Stimulated activated naive CD8-positive, alpha-beta T cell treated with anti-CD3 and anti-CD28 coated beads, Interleukin-15, Interleukin-2, amounts not matched to agents 100 U/mL and 50 U/mL, for 24 hours (primary cell): Measurements from ENCODE around the gene ZBTB25.

Source experiments
- ATAC-seq: fragments of 150-1000 bp; cut with Tn5 transposase; one replicate; pipeline ENCODE4 v1.10.0; 2021
- DNase-seq: peaks from one replicate; pipeline ENCODE4 v3.0.0; 2021

ZBTB25 gene

DNA sequence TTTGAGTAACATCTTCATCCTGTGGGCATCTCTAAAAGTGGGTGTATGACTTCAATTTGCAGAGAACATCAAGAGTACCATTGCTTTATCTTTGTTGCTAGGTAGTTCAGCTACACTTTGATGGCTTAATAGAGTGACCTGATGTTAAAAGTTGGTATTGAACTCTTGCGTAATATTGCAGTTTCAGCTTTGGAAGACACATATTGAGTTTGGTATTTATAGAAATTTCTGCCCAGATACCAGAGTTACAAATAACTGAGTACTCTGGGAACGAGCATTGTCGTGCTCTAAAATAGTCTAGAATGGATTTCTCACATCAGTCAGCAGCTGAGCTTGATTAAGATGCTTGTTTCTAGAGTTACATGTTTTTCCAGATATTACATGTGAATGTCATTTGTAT is 63.1 kb downstream of the ZBTB25 start:
- DNase-seq = no peak
- no peak for ATAC-seq

DNA sequence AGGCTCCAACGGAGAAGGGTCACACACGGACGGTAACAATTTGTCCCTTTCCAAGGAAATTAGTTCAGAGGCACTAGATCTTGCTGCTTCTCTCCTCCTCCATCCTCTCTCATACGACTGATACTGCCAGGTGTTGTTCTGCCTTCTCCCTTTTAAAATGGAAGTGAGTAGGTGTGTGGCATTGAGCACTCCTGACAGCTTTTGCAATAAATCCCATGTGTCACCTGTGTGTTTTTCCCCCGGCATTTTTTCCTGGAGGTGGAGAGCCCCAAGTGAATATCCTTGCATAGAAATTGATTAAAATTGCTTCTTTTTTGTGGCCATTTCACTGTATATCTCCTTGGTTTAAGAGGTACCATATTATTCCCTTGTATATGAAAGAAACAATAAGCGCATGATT is 64.5 kb downstream of the ZBTB25 start:
- no peak for ATAC-seq
- DNase-seq = no peak

DNA sequence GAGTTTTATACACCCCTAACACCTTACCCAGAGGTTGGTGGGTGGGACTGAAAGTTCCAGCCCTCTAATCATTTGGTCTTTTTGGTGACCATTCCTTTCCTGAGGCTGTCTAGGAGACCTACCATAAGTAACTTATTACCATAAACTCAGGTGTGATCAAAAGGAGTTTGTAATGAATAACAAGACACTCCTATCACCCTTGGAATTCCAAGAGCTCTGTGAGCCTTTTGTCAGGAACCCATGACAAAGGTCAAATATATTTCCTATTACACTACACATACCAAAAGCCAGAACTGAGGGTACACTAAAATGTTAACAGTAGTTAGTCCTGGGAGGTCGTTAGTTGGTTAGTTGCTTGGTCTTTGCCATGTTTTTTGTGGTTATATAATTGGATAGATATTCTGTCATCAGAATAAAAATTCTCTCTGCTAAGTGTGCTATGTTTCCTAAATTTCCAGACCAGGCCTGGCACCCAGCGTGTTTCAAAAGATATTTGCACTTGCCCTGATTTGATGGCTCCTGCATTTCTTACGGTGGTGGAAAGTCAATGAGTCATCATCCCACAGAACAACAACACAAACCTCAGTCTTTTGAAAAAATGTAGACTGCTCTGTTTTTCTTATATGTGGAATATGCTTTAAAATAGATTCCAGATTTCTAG is 65.3 kb downstream of the ZBTB25 start:
- no peak for DNase-seq
- no peak for ATAC-seq

DNA sequence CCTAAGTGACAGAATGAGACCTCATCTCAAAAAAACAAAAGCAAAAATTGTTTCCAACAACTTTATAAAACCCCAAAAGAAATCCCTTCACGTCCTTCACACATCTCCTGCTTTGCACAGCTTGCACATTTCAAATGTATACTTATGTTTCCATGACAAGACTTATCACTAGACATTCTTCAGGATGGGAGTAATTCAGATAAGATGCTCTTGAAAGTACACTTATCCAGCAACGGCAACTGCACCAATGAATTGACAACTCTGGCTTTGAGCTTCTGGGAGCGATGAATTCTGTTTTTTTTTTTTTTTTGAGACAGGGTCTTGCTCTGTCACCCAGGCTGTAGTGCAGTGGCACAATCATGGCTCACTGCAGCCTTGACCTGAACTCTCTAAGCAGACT is 69.1 kb downstream of the ZBTB25 start:
- ATAC-seq (no peak), DNase-seq (no peak)

DNA sequence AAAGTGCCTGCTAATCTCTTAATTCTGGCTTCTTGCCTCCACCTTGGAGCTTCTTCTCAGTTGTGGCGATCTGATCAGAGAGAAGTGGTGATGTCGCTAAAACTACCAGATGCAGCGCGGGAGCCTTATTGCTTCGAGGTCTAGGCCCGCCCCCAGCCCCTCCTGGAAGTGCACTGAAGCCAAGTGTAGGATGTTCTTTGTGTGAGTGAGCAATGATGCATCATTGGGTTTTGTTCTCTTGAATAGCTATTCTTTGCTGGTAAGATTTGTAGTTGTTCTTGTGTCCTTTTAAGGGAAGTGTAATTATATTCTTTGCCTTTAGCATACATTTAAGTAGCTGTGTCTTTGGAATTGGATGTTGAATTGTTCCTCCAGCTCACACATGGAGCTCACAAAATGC is 79.7 kb downstream of the ZBTB25 start:
- ATAC-seq = no peak
- no peak for DNase-seq

DNA sequence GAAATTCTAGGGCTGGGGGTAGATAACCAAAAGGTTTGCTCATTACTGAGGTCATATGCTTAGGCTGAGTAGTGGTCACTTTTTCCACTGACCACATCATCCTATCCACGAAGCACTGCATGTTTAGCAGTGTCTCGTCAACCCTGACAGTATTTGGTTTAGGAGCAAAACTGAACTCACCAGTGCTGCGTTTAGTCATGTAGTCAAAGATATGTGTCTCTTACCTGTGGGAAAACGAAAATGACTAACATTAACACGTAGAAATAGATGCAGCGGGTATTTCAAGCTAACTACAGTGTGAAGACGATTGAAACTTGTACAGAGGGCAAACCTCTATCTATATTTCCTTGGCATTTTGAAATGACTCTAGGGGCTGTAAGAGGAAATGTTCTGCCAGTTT is 80.9 kb downstream of the ZBTB25 start:
- ATAC-seq (peak; percentile 86), DNase-seq (no peak)

DNA sequence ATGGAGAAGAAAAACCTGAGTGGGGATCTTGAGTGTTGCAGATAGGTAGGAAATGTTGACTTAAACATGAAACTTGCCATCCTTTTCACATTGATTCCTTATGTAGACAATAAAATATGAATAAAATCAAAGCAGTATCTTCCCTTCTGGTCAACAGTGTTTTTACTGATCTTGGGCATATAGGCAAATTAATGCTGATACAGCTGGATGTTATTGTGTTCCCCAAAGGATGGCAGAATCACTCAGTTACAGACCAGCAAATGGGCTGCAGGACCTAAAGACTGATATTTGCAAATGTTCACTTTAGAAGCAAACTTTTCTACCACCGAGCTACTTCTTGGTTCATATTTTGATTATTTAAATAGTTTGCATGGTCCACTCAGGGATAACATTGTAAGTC is 81.6 kb downstream of the ZBTB25 start:
- no peak for ATAC-seq
- no peak for DNase-seq

DNA sequence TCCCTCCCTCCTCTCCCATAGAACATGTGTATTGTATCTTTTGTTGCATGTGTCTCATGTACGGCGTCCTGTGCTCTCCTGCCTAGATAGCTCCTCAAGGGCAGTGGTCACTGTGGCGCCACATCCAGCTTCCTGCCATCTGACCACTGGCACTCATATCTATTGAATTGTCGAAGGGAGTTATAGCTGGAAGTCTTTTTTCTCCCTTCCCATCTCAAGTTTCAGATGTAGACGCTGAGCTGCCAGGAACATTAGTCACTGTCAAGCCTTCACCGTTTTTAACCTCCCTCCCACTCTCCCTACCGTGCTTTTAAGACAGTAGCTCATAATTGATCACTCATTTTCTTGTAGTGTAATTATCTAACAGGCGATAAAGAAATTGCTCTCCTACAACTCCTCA is 82.5 kb downstream of the ZBTB25 start:
- ATAC-seq = no peak
- DNase-seq = no peak

DNA sequence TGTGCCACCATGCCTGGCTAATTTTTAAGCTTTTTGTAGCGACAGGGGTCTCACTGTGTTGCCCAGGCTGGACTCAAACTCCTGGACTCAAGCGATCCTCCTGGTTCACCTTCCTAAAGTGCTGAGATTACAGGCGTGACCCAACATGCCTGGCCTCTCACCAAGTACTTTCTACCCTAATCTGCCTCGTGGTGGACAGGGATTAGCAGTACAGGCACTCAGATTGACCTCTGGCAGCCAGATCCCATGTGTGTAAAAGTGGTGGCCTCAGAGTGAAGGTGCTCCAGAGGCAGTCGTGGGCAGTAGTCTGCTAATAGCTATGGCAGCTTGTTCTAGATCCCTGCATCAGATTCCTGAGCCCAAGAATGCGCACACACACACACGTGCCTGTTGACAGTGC is 84.6 kb downstream of the ZBTB25 start:
- DNase-seq = no peak
- no peak for ATAC-seq

DNA sequence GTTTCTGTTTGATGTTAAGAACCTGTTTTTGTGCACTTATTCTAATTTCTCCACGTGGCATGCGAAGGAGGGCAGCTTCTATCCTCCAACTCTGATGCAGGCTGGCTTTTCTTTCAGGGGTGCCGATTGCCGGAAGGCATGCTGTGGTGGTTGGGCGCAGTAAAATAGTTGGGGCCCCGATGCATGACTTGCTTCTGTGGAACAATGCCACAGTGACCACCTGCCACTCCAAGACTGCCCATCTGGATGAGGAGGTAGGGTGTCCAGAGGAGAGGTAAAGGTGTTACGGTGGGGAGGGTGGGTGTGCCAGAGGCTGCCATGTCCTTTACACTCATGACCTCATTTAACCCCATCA is 85.9 kb downstream of the ZBTB25 start:
- no peak for ATAC-seq

DNA sequence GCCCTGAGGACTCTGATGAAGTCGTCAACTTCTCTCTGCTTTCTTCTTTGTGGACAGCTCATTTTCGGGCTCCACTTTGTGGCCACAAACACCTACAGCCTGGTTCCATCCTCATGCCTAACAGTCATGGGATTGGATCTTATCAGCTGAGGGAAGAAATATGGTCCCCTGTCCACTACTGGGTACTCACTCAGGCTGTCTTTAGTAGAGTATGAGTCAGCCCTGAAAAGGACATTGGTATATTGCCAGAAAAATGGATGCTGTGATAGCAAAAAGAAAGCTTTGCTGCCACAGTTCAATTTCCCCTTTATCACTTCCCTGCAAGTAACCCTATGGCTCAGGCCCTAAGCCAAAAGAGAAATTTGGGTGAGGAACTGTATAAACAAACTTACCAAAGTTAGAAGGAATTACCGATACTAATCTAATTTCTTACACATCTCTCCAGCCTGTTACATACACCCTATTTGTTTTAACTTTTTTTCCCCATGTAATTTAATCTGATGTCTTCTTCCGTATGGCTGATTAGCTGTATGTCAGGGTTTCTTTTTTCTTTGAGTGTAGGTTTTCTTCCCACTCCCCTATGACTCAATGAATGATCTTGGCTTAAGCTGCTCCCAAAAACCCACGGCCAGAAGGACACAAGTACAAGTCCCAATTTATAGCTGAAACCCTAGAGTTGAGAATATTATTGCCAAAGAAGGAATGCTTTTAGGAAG is 86.4 kb downstream of the ZBTB25 start:
- DNase-seq = no peak
- no peak for ATAC-seq

More for the DNA sequence above, 85.9 kb downstream of the ZBTB25 start:
- no peak for DNase-seq

DNA sequence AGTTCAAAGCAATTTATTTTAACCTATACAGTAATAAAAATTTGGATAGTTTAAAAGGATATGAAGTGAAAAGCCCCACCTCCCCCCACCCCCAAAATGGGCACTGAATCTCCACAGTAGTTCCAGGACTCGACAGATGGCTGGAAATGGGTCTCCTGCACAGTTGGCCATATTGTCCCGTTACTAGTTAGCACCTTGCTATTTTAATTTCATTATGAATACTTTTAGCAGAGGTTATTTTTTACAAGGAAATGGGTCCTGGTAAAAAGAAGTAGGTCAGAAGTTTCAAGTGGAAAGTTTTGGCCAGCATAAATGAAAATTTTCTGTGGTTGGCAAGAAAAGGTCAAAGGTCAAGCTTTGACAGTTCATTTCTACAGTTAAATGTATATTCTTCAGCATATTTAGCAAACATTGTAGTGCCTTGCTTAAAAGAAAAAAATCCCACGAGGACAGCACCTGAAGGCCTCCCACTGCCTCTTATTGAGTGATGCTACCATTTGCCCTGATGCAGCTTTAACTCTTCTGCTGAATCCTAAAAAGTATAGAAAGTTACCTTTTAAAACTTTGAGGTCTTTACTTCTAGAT is 87.2 kb downstream of the ZBTB25 start:
- no peak for DNase-seq
- no peak for ATAC-seq

DNA sequence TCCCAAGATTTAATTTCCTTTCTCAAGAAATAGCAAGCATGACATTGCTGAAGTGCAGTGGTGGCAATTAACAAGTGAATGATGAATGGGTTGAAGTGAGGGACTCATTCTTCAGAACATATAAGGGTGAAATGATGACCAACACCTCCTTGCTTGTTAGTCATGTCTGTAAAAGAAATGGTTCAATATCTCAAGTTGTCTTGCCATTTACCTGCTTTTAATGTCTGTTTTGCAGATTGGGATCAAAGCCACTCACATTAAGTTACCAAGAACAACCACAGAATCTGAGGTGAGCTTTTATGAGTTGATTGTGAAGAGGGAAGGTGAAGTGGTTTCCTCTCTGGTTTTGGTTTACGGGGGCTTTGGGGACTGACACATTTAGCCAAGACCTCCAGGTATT is 91.4 kb downstream of the ZBTB25 start:
- DNase-seq (no peak), ATAC-seq (no peak)

DNA sequence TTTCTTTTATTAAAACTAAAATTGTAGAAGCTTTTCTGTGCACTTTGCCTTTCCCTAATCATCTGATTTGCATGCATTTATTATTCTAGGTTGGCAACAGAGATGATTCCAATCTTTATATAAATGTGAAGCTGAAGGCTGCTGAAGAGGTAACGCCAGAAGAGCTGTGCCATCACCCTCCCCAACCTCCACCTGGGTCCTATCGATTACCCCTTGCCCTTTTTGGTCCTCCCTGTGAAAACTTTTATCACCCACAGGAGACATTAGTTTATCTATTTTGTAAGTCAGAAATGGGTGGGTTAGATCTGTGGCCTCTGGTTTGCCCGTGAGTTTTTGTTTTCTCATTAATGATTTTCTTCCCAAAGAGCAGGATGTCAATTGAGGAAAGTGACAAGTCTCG is 92.6 kb downstream of the ZBTB25 start:
- ATAC-seq (no peak), DNase-seq (no peak)

DNA sequence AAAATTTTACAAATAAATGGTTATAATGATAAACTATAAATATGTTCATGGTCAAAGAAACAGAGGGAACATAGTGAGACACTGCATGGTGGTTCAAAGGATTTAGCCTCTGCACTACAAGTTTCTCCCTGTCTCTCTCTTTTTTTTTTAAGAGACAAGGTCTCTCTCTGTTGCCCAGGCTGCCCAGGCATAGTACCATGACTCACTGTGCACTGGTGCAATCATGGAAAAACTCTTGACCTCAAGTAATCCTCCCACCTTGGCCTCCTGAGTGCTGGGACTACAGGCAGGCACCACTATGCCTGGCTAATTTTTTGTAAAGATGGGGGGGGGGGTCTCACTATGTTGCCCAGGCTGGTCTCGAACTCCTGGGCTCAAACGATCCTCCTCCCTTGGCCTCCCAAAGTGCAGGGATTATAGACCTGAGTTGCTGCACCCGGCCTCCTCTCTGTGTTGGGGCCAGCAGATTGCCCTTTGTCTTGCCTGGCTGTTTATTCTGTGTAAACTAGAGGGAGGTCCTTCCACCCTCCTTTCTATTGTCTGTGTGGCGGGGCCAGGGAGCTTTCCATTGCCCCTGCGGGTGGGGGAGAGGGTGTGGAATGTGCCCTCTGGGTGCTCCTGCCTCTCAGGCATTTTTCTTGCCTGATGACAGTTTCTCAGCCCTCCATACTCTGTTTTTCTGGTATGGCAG is 93.4 kb downstream of the ZBTB25 start:
- peak; percentile 57 for ATAC-seq
- no peak for DNase-seq

DNA sequence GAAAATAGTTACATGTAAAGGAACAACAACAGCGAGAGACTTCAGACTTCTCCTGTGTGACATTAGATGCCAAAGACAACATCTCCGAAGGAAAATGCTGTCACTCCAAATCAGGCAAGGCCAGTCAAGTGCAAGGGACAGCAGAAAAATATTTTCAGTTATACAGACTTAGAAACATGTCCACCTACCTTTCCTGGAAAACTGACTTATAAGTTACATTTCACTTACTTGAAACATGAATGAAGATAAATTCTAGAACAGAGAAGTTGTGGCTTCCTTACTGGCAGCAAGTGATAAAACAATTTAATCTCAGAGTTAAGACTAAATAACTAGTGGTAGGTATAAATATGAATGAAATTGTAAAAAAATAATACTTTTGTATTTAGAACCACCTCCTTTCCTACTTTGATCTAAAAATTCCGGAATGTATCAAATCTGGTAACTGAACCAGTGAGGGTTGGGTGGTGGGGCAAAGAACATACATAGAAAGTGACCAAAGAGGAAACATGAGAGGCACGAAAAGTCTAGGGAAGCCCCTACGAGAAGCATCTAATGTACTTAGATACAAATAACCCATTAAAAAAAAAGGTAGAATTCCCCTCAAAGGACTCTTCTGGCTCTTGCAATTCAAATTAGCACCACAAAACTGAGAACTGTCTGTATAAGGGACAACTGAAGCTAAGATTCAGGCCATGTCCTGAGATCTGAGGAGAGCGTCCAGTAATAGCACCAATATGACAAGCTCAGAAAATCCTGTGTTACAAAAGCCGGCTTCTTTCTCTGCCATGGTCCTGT is 94.3 kb downstream of the ZBTB25 start:
- no peak for ATAC-seq
- no peak for DNase-seq

DNA sequence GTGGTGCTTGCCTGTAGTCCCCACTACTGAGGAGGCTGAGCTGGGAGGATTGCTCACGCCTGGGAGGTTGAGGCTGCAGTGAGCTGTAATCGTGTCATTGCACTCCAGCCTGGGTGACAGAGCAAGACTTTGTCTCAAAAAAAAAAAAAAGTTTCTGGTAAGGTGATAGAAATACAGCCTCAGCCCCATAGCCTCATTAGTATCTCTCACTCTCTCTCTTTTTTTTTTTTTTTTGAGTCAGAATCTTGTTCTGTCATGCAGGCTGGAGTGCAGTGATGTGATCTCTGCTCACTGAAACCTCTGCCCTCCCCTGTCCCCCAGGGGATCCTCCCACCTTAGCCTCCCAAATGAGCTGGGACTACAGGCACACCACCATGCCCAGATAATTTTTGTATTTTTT is 96.3 kb downstream of the ZBTB25 start:
- ATAC-seq (no peak), DNase-seq (no peak)

DNA sequence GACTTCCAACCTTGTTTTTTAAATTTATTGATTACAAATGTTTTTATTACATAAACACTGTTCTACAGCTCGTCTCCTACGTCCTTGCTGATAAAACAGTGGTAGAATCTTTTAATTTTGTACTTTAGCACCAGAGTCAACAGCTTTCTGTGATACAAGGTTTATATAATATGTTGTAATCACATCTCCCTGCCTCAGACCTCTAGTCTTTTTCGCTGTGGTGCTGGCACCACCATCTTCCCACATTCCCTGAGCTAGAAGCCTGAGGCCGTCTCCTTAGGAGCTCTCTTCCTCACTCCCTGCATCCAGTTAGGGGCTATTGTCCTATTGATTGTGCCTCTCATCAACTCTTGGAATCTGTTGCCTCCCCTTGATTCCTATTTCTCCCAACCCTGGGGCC is 98.3 kb downstream of the ZBTB25 start:
- DNase-seq = no peak
- ATAC-seq = no peak

DNA sequence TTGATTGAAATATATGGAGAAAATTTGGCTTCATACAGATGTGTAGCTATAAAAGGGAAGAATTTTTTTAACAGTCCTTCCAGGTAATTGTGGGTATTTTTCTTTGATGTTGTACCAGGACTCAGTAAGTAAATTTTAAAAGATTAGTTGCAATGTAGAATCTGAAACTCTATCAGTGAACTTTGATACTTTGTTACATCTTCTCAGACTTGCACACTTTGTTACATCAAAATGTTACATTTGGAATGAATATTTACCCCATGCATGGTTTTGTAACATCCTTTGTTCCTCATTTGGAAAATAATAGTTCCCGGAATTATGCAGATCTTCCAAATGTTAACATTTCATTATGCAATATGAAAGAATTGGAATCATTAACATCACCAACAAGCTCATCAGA is 101.7 kb downstream of the ZBTB25 start:
- no peak for ATAC-seq
- DNase-seq = no peak

DNA sequence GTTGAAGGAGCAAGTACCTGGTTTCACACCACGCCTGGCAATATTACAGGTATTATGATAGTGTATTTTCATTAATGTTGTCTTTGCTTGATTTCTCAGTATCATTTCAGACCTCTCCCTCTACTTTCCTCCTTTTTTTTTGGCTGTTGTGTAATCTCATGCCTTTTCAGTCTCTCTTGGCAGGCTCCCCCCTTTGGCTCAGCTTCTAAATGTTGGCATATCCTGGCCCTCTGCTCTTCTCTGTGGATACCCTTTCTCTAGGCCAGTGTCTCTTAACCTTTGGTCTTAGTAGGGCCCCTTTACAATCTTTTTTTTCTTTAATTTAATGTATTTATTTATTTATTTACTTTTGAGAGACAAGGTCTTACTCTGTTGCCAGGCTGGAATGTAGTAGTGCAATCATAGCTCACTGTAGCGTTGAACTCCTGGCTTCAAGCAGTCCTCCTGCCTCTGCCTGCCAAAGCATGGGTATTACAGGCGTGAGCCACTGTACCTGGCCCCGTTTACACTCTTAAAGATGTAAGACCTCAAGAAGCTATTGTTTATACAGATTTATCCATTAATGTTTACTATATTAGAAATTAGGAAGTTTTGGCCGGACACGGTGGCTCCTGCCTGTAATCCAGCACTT is 102.7 kb downstream of the ZBTB25 start:
- ATAC-seq = no peak
- DNase-seq = no peak
